ENCODE results near the gene EPHA6. TPM values are rescaled to one million over a fixed set of nuclear protein-coding genes. Genes with fewer than 3 reads are reported as not detected.

Gene EPHA6
- total RNA-seq, 1 experiment from 2014 or later: 0.61 TPM

DNA sequence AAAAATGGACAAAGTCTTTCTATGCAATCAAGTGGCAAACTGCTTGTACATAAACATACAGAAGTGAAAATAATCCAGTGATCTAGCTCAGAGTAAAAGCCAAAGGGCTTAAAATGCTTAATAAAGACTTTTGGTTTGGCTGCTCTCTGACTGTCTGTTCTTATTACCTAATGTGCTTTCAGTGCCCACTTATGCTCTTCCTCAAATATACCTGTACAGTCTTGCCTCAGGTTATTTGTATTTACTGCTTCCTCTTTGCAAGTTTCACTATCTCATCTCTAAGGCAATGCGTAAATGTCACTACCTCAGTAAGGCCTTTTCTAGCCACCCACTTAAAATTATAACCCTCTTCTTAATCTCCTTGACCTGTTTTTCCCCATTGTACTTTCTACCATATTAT is 171.8 kb downstream of the EPHA6 start:
- Histone ChIP-seq H4K5ac (ENCODE audit: insufficient read length, low read depth, low read length) (no peak overlapping the region), H3K4me1 (ENCODE audit: insufficient read depth, low read length) (no peaks in the 10 kb centered on the region), H3K18ac (ENCODE audit: insufficient read length, low read depth, low read length) (no peak overlapping the region), H3K4ac (ENCODE audit: low read depth, low read length) (no peak overlapping the region), H3K27me3 (ENCODE audit: insufficient read depth, low read length) (no peaks in the 10 kb centered on the region), H3K79me1 (ENCODE audit: insufficient read depth, low read depth, low read length, poor library complexity, severe bottlenecking) (no peaks in the 10 kb centered on the region), H3K79me2 (ENCODE audit: insufficient read depth, low read length) (no peaks in the 10 kb centered on the region), H3T11ph (ENCODE audit: low read length) (no peak overlapping the region), H2BK120ac (ENCODE audit: low read depth, low read length, poor library complexity, severe bottlenecking) (no peak overlapping the region), H2BK12ac (ENCODE audit: insufficient read length, low read depth, low read length) (no peak overlapping the region), H3K56ac (ENCODE audit: insufficient read length, low read depth, low read length) (no peak overlapping the region), H3K23ac (ENCODE audit: insufficient read length, low read depth, low read length) (no peak overlapping the region), H4K8ac (replicated peaks; ENCODE audit: insufficient read length, low read depth, low read length) (no peak overlapping the region), H3K9me3 (ENCODE audit: control insufficient read depth, low read depth, low read length) (no peaks in the 10 kb centered on the region), H3K9ac (ENCODE audit: extremely low read depth, insufficient read length, low read length) (no peak overlapping the region), H4K91ac (ENCODE audit: insufficient read length, low read depth, low read length) (no peak overlapping the region), H2BK5ac (ENCODE audit: insufficient read length, low read length) (no peak overlapping the region), H3K14ac (ENCODE audit: insufficient read depth, low read length) (no peak overlapping the region), H4K20me1 (ENCODE audit: control insufficient read depth, insufficient read depth, insufficient read length) (no peaks in the 10 kb centered on the region), H2BK15ac (ENCODE audit: low read depth, low read length) (no peak overlapping the region), H3K27ac (ENCODE audit: insufficient read length, low read depth, low read length) (no peak overlapping the region), H3K4me2 (ENCODE audit: insufficient read depth, insufficient read length, low read length) (no peak overlapping the region), H2BK20ac (ENCODE audit: low read depth, low read length, poor library complexity, severe bottlenecking) (no peak overlapping the region), H2AFZ (ENCODE audit: low read length) (no peak overlapping the region), H2AK5ac (ENCODE audit: insufficient read length, low read length) (no peak overlapping the region), H3K23me2 (ENCODE audit: insufficient read length, low read depth, low read length, poor library complexity, severe bottlenecking) (no peaks in the 10 kb centered on the region)
- Mint-ChIP-seq H3K27me3 (ENCODE audit: low read depth) (no peaks in the 10 kb centered on the region), H3K36me3 (ENCODE audit: insufficient read depth in 1 of 3, low read depth in 3 of 3) (peaks cover 0 to 5% (median 4%) of the 10 kb centered on the region in 3 experiments; a peak in 4 of 7 replicates), H3K27ac (no peak overlapping the region), H3K9me3 (peaks cover 7 to 8% of the 10 kb centered on the region in 2 experiments), H3K4me3 (no peak overlapping the region), H3K4me1 (no peaks in the 10 kb centered on the region)
- DNase-seq: no peak
- TF ChIP-seq, protein P1, sequence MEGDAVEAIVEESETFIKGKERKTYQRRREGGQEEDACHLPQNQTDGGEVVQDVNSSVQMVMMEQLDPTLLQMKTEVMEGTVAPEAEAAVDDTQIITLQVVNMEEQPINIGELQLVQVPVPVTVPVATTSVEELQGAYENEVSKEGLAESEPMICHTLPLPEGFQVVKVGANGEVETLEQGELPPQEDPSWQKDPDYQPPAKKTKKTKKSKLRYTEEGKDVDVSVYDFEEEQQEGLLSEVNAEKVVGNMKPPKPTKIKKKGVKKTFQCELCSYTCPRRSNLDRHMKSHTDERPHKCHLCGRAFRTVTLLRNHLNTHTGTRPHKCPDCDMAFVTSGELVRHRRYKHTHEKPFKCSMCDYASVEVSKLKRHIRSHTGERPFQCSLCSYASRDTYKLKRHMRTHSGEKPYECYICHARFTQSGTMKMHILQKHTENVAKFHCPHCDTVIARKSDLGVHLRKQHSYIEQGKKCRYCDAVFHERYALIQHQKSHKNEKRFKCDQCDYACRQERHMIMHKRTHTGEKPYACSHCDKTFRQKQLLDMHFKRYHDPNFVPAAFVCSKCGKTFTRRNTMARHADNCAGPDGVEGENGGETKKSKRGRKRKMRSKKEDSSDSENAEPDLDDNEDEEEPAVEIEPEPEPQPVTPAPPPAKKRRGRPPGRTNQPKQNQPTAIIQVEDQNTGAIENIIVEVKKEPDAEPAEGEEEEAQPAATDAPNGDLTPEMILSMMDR (conservative IDR thresholded peaks at IDR 0.05): no peak
- WGBS (ENCODE audit: extremely low coverage, insufficient read length, low lambda C conversion rate): no CpG with 5 or more reads among the region's 1 CpG
